ENCODE results near the gene DBI. TPM values are rescaled to one million over a fixed set of nuclear protein-coding genes. Genes with fewer than 3 reads are reported as not detected.
A peak's percentile ranks its signal among the peaks of the same experiment; 100 is the strongest.

Gene DBI
- total and polyA plus RNA-seq, 8 donors: 20.6 to 200 (median 36.3) TPM

DNA sequence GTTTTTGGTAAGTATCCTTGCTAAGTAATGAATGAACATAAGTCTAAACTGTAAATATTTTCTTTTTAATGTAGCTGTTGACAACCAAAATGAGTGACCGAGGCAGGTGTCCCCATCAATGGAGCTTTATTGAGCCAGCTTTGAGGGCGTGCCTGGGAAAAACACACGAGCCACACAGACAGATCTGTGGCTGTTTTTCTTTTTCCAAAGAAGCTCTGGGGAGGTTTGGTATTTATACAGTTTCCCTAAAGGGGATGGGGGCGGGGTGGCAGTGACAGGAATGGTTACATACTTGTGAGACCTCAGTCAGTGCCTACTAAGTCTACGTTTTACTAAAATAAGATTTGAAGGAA lies 11.2 kb downstream of the DBI start:
- ATAC-seq (no peak), DNase-seq (no peak), FAIRE-seq (no peak)
- TF ChIP-seq, protein P1, sequence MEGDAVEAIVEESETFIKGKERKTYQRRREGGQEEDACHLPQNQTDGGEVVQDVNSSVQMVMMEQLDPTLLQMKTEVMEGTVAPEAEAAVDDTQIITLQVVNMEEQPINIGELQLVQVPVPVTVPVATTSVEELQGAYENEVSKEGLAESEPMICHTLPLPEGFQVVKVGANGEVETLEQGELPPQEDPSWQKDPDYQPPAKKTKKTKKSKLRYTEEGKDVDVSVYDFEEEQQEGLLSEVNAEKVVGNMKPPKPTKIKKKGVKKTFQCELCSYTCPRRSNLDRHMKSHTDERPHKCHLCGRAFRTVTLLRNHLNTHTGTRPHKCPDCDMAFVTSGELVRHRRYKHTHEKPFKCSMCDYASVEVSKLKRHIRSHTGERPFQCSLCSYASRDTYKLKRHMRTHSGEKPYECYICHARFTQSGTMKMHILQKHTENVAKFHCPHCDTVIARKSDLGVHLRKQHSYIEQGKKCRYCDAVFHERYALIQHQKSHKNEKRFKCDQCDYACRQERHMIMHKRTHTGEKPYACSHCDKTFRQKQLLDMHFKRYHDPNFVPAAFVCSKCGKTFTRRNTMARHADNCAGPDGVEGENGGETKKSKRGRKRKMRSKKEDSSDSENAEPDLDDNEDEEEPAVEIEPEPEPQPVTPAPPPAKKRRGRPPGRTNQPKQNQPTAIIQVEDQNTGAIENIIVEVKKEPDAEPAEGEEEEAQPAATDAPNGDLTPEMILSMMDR (IDR thresholded peaks at IDR 0.05): no peak
- no peak overlapping the region for H3K27ac ChIP-seq
- intact Hi-C loops (cut with DNase I): no loop called here
- H3K4me1 ChIP-seq: no peaks in the 10 kb centered on the region
- H3K9me3 ChIP-seq: no peaks in the 10 kb centered on the region
- WGBS, 2 donors: 49 to 61% methylated on average over 5 of the region's 5 CpGs
- H3K36me3 ChIP-seq: peaks cover 0 to 7% (median 2%) of the 10 kb centered on the region in 3 donors
- H3K4me3 ChIP-seq: no peak overlapping the region
- H3K27me3 ChIP-seq: no peaks in the 10 kb centered on the region

DNA sequence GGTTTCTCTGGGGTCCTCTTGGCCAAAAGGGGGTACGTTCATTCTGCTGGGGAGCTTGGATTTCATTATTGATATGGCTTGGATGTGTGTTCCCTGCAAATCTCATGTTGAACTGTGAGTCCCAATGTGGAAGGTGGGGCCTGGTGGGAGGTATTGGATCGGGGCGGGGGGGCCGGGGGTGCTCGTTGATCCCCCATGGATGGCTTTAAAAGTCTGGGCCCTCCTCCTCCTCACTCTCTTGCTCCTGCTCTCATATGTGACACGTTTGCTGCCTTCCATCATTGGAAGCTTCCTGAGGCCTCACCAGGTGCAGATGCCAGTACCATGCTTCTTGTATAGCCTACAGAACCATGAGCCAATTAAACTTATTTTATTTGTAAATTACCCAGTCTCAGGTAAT lies 11.8 kb downstream of the DBI start:
- ATAC-seq (no peak), DNase-seq (no peak), FAIRE-seq (no peak)
- H3K27ac ChIP-seq: no peak overlapping the region
- peaks cover 0 to under 1% (median 0%) of the 10 kb centered on the region in 3 donors for H3K36me3 ChIP-seq
- H3K27me3 ChIP-seq: no peaks in the 10 kb centered on the region
- no peaks in the 10 kb centered on the region for H3K9me3 ChIP-seq
- H3K4me1 ChIP-seq: peaks cover 0 to 5% (median 0%) of the 10 kb centered on the region in 3 donors
- 92 to 93% methylated on average over 6 of the region's 6 CpGs for WGBS, 2 donors
- intact Hi-C loops (cut with DNase I): no loop called here
- TF ChIP-seq, protein P1 (IDR thresholded peaks at IDR 0.05): no peak
- H3K4me3 ChIP-seq: no peak overlapping the region

DNA sequence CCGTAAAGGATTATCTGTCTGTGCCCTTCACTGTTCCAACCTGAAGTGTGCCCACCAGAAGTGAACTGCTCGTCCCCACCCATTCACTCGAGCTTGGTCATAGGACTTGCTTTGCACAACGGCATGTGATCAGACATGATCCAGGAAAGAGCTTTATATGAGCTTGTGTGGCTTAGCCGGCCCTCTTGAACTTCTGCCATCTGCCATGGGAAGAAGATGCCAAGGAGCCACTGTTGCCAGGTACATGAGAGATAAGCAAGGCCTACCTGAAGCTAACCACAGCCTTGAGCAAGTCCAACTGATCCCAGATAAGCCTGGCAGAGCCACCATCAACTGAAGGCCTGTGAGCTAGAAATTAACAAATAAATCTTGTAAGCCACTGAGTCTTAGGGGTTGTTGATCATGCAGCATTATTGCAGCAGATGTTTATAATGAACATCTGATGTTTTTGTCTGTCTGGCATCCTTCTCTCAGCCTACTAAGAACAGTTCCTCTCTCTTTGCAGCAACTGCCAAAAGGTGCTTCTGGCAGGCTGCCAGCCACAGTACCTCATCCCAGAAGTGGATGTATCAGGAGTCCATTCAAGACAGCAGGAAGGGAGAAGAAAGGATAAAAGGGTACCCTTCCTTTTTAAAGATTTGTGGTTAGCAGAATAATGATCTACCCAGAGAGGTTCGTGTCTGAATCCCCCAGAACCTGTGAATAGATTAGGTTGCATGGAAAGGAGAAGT lies 16.8 kb downstream of the DBI start:
- intact Hi-C loops (cut with DNase I): no loop called here
- Histone ChIP-seq H3K27ac (no peak overlapping the region), H3K9me3 (no peaks in the 10 kb centered on the region), H3K36me3 (no peaks in the 10 kb centered on the region), H3K4me3 (no peak overlapping the region), H3K27me3 (no peaks in the 10 kb centered on the region), H3K4me1 (peaks cover 5 to 19% (median 12%) of the 10 kb centered on the region in 3 donors)
- TF ChIP-seq, protein P1 (IDR thresholded peaks at IDR 0.05): no peak
- WGBS, 2 donors: 35 to 42% methylated on average over 6 of the region's 6 CpGs
- ATAC-seq (peak; percentile 52 to 90 (median 78)), FAIRE-seq (no peak), DNase-seq (peak; percentile 73 to 87 (median 80))

DNA sequence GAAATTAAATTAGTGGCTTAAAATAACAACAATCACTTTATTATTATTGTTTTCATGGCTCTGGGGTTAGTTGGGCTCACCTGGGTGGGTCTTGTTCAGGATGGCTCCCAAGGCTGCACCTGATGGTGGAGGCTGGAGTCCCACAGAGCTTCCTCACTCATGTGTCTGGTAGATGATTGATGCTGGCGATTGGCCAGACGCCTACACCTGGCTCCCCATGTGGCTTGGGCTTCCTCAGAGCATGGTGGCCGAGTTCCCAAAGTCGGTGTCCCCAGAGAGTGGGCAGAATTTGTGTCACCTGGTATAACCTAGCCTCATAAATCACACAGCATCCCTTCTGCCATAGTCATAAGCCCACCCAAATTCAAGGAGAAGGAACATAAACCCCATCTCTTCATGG lies 18.2 kb downstream of the DBI start:
- Histone ChIP-seq H3K27ac (no peak overlapping the region), H3K27me3 (no peaks in the 10 kb centered on the region), H3K4me1 (peaks cover 9 to 31% (median 21%) of the 10 kb centered on the region in 3 donors), H3K4me3 (no peak overlapping the region), H3K36me3 (no peaks in the 10 kb centered on the region), H3K9me3 (no peaks in the 10 kb centered on the region)
- TF ChIP-seq, protein P1 (IDR thresholded peaks at IDR 0.05): no peak
- ATAC-seq (no peak), FAIRE-seq (no peak), DNase-seq (peak in 1 of 6 donors; percentile 42)
- 81% methylated on average over 4 of the region's 4 CpGs for WGBS, 2 donors
- intact Hi-C loops (cut with DNase I): no loop called here

DNA sequence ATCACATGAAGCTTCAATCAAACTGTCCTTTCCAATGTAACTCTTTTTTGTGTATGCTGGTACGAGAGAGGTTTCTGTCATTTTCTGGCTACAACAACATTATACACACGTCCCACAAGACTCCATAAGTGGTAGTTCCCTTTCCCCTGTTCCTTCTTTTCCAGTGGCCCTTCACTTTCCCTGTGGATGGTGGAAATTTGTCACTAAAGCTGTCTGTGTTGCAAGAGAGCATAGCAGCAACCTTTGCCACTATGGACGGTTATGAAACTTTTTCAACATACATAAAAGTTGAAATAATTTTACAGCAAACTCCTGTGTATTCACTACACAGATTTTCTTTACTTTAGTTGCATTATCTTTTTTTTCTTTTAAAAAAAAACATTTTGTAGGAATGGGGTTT lies 18.7 kb downstream of the DBI start:
- no peak overlapping the region for H3K27ac ChIP-seq
- 87 to 89% methylated on average over 3 of the region's 3 CpGs for WGBS, 2 donors
- no peaks in the 10 kb centered on the region for H3K36me3 ChIP-seq
- H3K27me3 ChIP-seq: no peaks in the 10 kb centered on the region
- intact Hi-C loops (cut with DNase I): no loop called here
- no peak for DNase-seq
- H3K4me1 ChIP-seq: peaks cover 9 to 35% (median 26%) of the 10 kb centered on the region in 3 donors
- no peak overlapping the region for H3K4me3 ChIP-seq
- H3K9me3 ChIP-seq: no peaks in the 10 kb centered on the region
- no peak for FAIRE-seq
- TF ChIP-seq, protein P1 (IDR thresholded peaks at IDR 0.05): no peak
- ATAC-seq: no peak
